H9 (cell line): ENCODE data around the gene PKP1. TPM values are rescaled to one million over a fixed set of nuclear protein-coding genes. Genes with fewer than 3 reads are reported as not detected.

ENCODE experiments used
- DNase-seq: peaks from one replicate; pipeline ENCODE4 v3.0.0-alpha.2; 2017
- H2AFZ ChIP-seq: one replicate; pipeline ENCODE4 v1.6.1; 2013; ENCODE audit warnings: mild to moderate bottlenecking, low read length, control low read depth, moderate library complexity
- H2AK5ac ChIP-seq: 2 replicates; pipeline ENCODE4 v1.6.1; 2013; ENCODE audit warnings: low read length, control low read depth, mixed read lengths; ENCODE audit not compliant: insufficient read length
- H2BK120ac ChIP-seq: one replicate; pipeline ENCODE4 v1.6.1; 2013; ENCODE audit warnings: low read depth, mild to moderate bottlenecking, low read length, control low read depth, inconsistent platforms; ENCODE audit not compliant: poor library complexity, severe bottlenecking
- H2BK12ac ChIP-seq: 2 replicates; pipeline ENCODE4 v1.6.1; 2013; ENCODE audit warnings: low read length, control low read depth, mixed read lengths, low read depth; ENCODE audit not compliant: insufficient read length
- H2BK15ac ChIP-seq: 2 replicates; pipeline ENCODE4 v1.6.1; 2013; ENCODE audit warnings: low read depth, low read length, control low read depth
- H2BK20ac ChIP-seq: one replicate; pipeline ENCODE4 v1.6.1; 2013; ENCODE audit warnings: low read depth, mild to moderate bottlenecking, low read length, control low read depth, inconsistent platforms; ENCODE audit not compliant: poor library complexity, severe bottlenecking
- H2BK5ac ChIP-seq: 2 replicates; pipeline ENCODE4 v1.6.1; 2013; ENCODE audit warnings: low read length, control low read depth, mixed read lengths; ENCODE audit not compliant: insufficient read length
- H3K14ac ChIP-seq: 2 replicates; pipeline ENCODE4 v1.6.1; 2013; ENCODE audit warnings: low read length, control low read depth; ENCODE audit not compliant: insufficient read depth
- H3K18ac ChIP-seq: 2 replicates; pipeline ENCODE4 v1.6.1; 2013; ENCODE audit warnings: low read depth, mild to moderate bottlenecking, mixed read lengths, low read length, control low read depth; ENCODE audit not compliant: insufficient read length
- H3K23ac ChIP-seq: 2 replicates; pipeline ENCODE4 v1.6.1; 2013; ENCODE audit warnings: low read length, control low read depth, mixed read lengths, low read depth; ENCODE audit not compliant: insufficient read length
- H3K23me2 ChIP-seq: 2 replicates; pipeline ENCODE4 v1.6.1; 2013; ENCODE audit warnings: low read depth, mild to moderate bottlenecking, mixed read lengths, low read length, control low read depth; ENCODE audit not compliant: insufficient read length, poor library complexity, severe bottlenecking
- H3K27ac ChIP-seq: 2 replicates; pipeline ENCODE4 v1.5.1; 2013; ENCODE audit warnings: low read length, control low read depth, mixed read lengths, low read depth; ENCODE audit not compliant: insufficient read length
- H3K27me3 ChIP-seq: 2 replicates; pipeline ENCODE4 v1.6.1; 2013; ENCODE audit warnings: low read length, control low read depth, inconsistent platforms; ENCODE audit not compliant: insufficient read depth
- H3K4ac ChIP-seq: 2 replicates; pipeline ENCODE4 v1.6.1; 2013; ENCODE audit warnings: low read depth, mild to moderate bottlenecking, control low read depth, inconsistent platforms, low read length, moderate library complexity
- H3K4me1 ChIP-seq: 2 replicates; pipeline ENCODE4 v1.6.1; 2013; ENCODE audit warnings: low read length, control low read depth, inconsistent platforms; ENCODE audit not compliant: insufficient read depth
- H3K4me2 ChIP-seq: 2 replicates; pipeline ENCODE4 v1.6.1; 2013; ENCODE audit warnings: low read length, control low read depth, mixed read lengths; ENCODE audit not compliant: insufficient read length, insufficient read depth
- H3K56ac ChIP-seq: 2 replicates; pipeline ENCODE4 v1.6.1; 2013; ENCODE audit warnings: low read depth, mild to moderate bottlenecking, mixed read lengths, low read length, control low read depth; ENCODE audit not compliant: insufficient read length
- H3K79me1 ChIP-seq: 2 replicates; pipeline ENCODE4 v1.6.1; 2013; ENCODE audit warnings: low read depth, mild to moderate bottlenecking, moderate library complexity, low read length, control low read depth, inconsistent platforms; ENCODE audit not compliant: insufficient read depth, poor library complexity, severe bottlenecking
- H3K79me2 ChIP-seq: 2 replicates; pipeline ENCODE4 v1.6.1; 2013; ENCODE audit warnings: low read length, control low read depth, inconsistent platforms; ENCODE audit not compliant: insufficient read depth
- H3K9ac ChIP-seq: 2 replicates; pipeline ENCODE4 v1.6.1; 2013; ENCODE audit warnings: low read length, control low read depth, mixed read lengths; ENCODE audit not compliant: insufficient read length; ENCODE audit errors: extremely low read depth
- H3K9me3 ChIP-seq: one replicate; pipeline ENCODE4 v1.6.1; 2013; ENCODE audit warnings: low read depth, low read length, inconsistent platforms; ENCODE audit not compliant: control insufficient read depth
- H3T11ph ChIP-seq: one replicate; pipeline ENCODE4 v1.6.1; 2013; ENCODE audit warnings: mild to moderate bottlenecking, low read length, control low read depth, inconsistent platforms
- H4K20me1 ChIP-seq: one replicate; pipeline ENCODE4 v1.6.1; 2013; ENCODE audit not compliant: control insufficient read depth, insufficient read length, insufficient read depth
- H4K5ac ChIP-seq: 2 replicates; pipeline ENCODE4 v1.6.1; 2013; ENCODE audit warnings: low read depth, mild to moderate bottlenecking, mixed read lengths, low read length, control low read depth; ENCODE audit not compliant: insufficient read length
- H4K8ac ChIP-seq: replicated peaks from 2 replicates; pipeline ENCODE4 v1.6.1; 2013; ENCODE audit warnings: low read length, control low read depth, mixed read lengths, low read depth; ENCODE audit not compliant: insufficient read length
- H4K91ac ChIP-seq: 2 replicates; pipeline ENCODE4 v1.6.1; 2013; ENCODE audit warnings: low read depth, mild to moderate bottlenecking, moderate library complexity, mixed read lengths, low read length, control low read depth; ENCODE audit not compliant: insufficient read length
- H3K27ac Mint-ChIP-seq, 3 experiments: 2 replicates in 2 of 3; 3 replicates in 1 of 3; pipeline ENCODE4 v1.8.0; 2020 to 2021; ENCODE audit warnings: mixed read lengths in 3 of 3, mild to moderate bottlenecking in 1 of 3, moderate library complexity in 1 of 3
- H3K27me3 Mint-ChIP-seq: 2 replicates; pipeline ENCODE4 v1.8.0; 2021; ENCODE audit warnings: low read depth, mild to moderate bottlenecking, moderate library complexity, mixed read lengths
- H3K36me3 Mint-ChIP-seq, 3 experiments: 2 replicates in 2 of 3; 3 replicates in 1 of 3; pipeline ENCODE4 v1.8.0; 2020 to 2021; ENCODE audit warnings: low read depth in 3 of 3, mixed read lengths in 3 of 3; ENCODE audit not compliant: insufficient read depth in 1 of 3
- H3K4me1 Mint-ChIP-seq, 2 experiments: 2 replicates each; pipeline ENCODE4 v1.8.0; 2020; ENCODE audit warnings: mixed read lengths in 2 of 2
- H3K4me3 Mint-ChIP-seq, 2 experiments: 2 replicates in 1 of 2; 3 replicates in 1 of 2; pipeline ENCODE4 v1.8.0; 2020 to 2021; ENCODE audit warnings: mild to moderate bottlenecking in 2 of 2, mixed read lengths in 2 of 2, moderate library complexity in 1 of 2
- H3K9me3 Mint-ChIP-seq, 2 experiments: 2 replicates in 1 of 2; 3 replicates in 1 of 2; pipeline ENCODE4 v1.8.0; 2020; ENCODE audit warnings: mild to moderate bottlenecking in 2 of 2, mixed read lengths in 2 of 2, moderate library complexity in 1 of 2
- CTCF ChIP-seq: fragments of 200-600 bp; sonication (generic); conservative IDR thresholded peaks from 3 replicates; pipeline ENCODE4 v1.8.0; 2021; ENCODE audit warnings: antibody characterized with exemption, mild to moderate bottlenecking
- WGBS: extraction: QIAGEN DNeasy Blood & Tissue Kit; methylation state at CpG from one replicate; pipeline ENCODE4 v1.1.7; 2013; ENCODE audit warnings: missing lambda C conversion rate, low lambda C conversion rate, mixed read lengths; ENCODE audit not compliant: insufficient read length; ENCODE audit errors: extremely low coverage; 5-methylcytosine and 5-hydroxymethylcytosine counted together
- total RNA-seq: library from RNA; stranded (reverse); gene quantifications from 2 replicates; pipeline ENCODE4 v1.2.1, GENCODE V29; 2021

PKP1 gene
- total RNA-seq, 1 experiment from 2014 or later, result 0.09 TPM

DNA sequence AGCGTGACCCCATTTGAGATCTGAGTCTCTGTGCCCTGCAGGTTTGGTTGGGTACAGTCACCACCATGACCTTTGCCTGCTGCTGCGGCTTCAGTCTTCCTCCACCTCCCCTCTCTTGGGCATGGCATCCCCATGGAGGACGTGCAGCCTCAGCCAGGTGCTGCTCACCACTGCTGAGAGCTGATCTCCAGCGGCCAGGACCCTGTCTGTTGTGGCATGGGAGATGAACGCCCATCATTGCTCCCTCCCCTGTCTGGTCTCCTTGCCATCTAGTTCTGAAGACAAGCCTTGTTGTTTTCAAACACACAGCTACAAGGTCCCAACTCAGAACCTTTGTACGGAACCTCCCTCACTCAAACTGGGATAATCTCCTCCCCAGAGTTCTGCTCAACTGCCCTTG is 19.2 kb upstream of the PKP1 start:
- Histone ChIP-seq H4K91ac (no peak overlapping the region), H3K56ac (no peak overlapping the region), H2BK15ac (0 out of 2 replicates have a peak overlapping the region, but pooled peaks have one; percentile 3), H2BK20ac (no peak overlapping the region), H3K4me2 (no peak overlapping the region), H3K79me2 (no peaks in the 10 kb centered on the region), H3K4me1 (no peaks in the 10 kb centered on the region), H2BK120ac (no peak overlapping the region), H4K8ac (no peak overlapping the region), H3K9ac (no peak overlapping the region), H3K14ac (no peak overlapping the region), H3K79me1 (no peaks in the 10 kb centered on the region), H3K18ac (no peak overlapping the region), H3K23ac (no peak overlapping the region), H3K27me3 (no peaks in the 10 kb centered on the region), H4K20me1 (no peaks in the 10 kb centered on the region), H3K4ac (no peak overlapping the region), H2BK5ac (no peak overlapping the region), H3T11ph (no peak overlapping the region), H4K5ac (no peak overlapping the region), H2AK5ac (no peak overlapping the region), H2BK12ac (no peak overlapping the region), H3K27ac (no peak overlapping the region), H3K23me2 (peaks cover 6% of the 10 kb centered on the region), H2AFZ (no peak overlapping the region), H3K9me3 (no peaks in the 10 kb centered on the region)
- no CpG with 5 or more reads among the region's 6 CpGs for WGBS
- no peak for TF ChIP-seq CTCF
- Mint-ChIP-seq H3K4me3 (no peak overlapping the region), H3K27ac (no peak overlapping the region; a peak in 1 of 7 replicates), H3K27me3 (peaks cover 50% of the 10 kb centered on the region), H3K36me3 (no peaks in the 10 kb centered on the region), H3K9me3 (no peaks in the 10 kb centered on the region; a peak in 1 of 5 replicates), H3K4me1 (peaks cover 3 to 7% of the 10 kb centered on the region in 2 experiments; a peak in 3 of 4 replicates)
- DNase-seq, result no peak
